ENCODE measurements around the gene ZNF716.
"Not testable (repeated sequence)": the region's sequence is repeated elsewhere in the genome, so short reads cannot be mapped to it uniquely, and the experiment has no call there.

The ZNF716 gene

GRCh38 chr7:57425239-57425944 is 24.6 kb upstream of the ZNF716 start:
- no peak overlapping the region for H3K4me3 ChIP-seq (ENCODE audit: low read depth in 1 of 2, low read length in 2 of 2)
- H3K9me3 ChIP-seq (ENCODE audit: control insufficient read depth in 1 of 2, low read length in 2 of 2) = peaks cover 7 to 13% of the 10 kb centered on the region in 2 donors
- no peak overlapping the region for H3K9ac ChIP-seq (ENCODE audit: low read depth in 1 of 2, low read length in 2 of 2)
- no peaks in the 10 kb centered on the region for H3K4me1 ChIP-seq (ENCODE audit: control insufficient read depth in 1 of 2, insufficient read depth in 2 of 2, low read length in 2 of 2)
- H3K27me3 ChIP-seq (ENCODE audit: control insufficient read depth in 1 of 2, insufficient read depth in 2 of 2, low read length in 2 of 2) = no peaks in the 10 kb centered on the region
- no peak overlapping the region for H3K27ac ChIP-seq (ENCODE audit: low read depth, low read length)
- H3K36me3 ChIP-seq (ENCODE audit: control insufficient read depth in 1 of 2, insufficient read depth in 2 of 2, low read length in 2 of 2) = no peaks in the 10 kb centered on the region

GRCh38 chr7:57425969-57426628 is 23.9 kb upstream of the ZNF716 start:
- Histone ChIP-seq H3K36me3 (ENCODE audit: control insufficient read depth in 1 of 2, insufficient read depth in 2 of 2, low read length in 2 of 2) (no peaks in the 10 kb centered on the region), H3K27me3 (ENCODE audit: control insufficient read depth in 1 of 2, insufficient read depth in 2 of 2, low read length in 2 of 2) (no peaks in the 10 kb centered on the region), H3K9me3 (ENCODE audit: control insufficient read depth in 1 of 2, low read length in 2 of 2) (peaks cover 7 to 18% of the 10 kb centered on the region in 2 donors), H3K4me3 (ENCODE audit: low read depth in 1 of 2, low read length in 2 of 2) (no peak overlapping the region), H3K9ac (ENCODE audit: low read depth in 1 of 2, low read length in 2 of 2) (no peak overlapping the region), H3K27ac (ENCODE audit: low read depth, low read length) (no peak overlapping the region), H3K4me1 (ENCODE audit: control insufficient read depth in 1 of 2, insufficient read depth in 2 of 2, low read length in 2 of 2) (no peaks in the 10 kb centered on the region)

- H3K9ac ChIP-seq (ENCODE audit: low read depth in 1 of 2, low read length in 2 of 2) = no peak overlapping the region
- no peaks in the 10 kb centered on the region for H3K4me1 ChIP-seq (ENCODE audit: control insufficient read depth in 1 of 2, insufficient read depth in 2 of 2, low read length in 2 of 2)
- H3K36me3 ChIP-seq (ENCODE audit: control insufficient read depth in 1 of 2, insufficient read depth in 2 of 2, low read length in 2 of 2) = no peaks in the 10 kb centered on the region
- H3K27ac ChIP-seq (ENCODE audit: low read depth, low read length) = no peak overlapping the region
- peaks cover 7 to 18% of the 10 kb centered on the region in 2 donors for H3K9me3 ChIP-seq (ENCODE audit: control insufficient read depth in 1 of 2, low read length in 2 of 2)
- no peak overlapping the region for H3K4me3 ChIP-seq (ENCODE audit: low read depth in 1 of 2, low read length in 2 of 2)
- H3K27me3 ChIP-seq (ENCODE audit: control insufficient read depth in 1 of 2, insufficient read depth in 2 of 2, low read length in 2 of 2) = no peaks in the 10 kb centered on the region
Measured at GRCh38 chr7:57426629-57427003, 23.4 kb upstream of the ZNF716 start.

GRCh38 chr7:57427146-57427545 is 22.8 kb upstream of the ZNF716 start:
- Histone ChIP-seq H3K4me1 (ENCODE audit: control insufficient read depth in 1 of 2, insufficient read depth in 2 of 2, low read length in 2 of 2) (no peaks in the 10 kb centered on the region), H3K36me3 (ENCODE audit: control insufficient read depth in 1 of 2, insufficient read depth in 2 of 2, low read length in 2 of 2) (no peaks in the 10 kb centered on the region), H3K27ac (ENCODE audit: low read depth, low read length) (no peak overlapping the region), H3K9me3 (ENCODE audit: control insufficient read depth in 1 of 2, low read length in 2 of 2) (peaks cover 7 to 18% of the 10 kb centered on the region in 2 donors), H3K27me3 (ENCODE audit: control insufficient read depth in 1 of 2, insufficient read depth in 2 of 2, low read length in 2 of 2) (no peaks in the 10 kb centered on the region), H3K9ac (ENCODE audit: low read depth in 1 of 2, low read length in 2 of 2) (no peak overlapping the region), H3K4me3 (ENCODE audit: low read depth in 1 of 2, low read length in 2 of 2) (no peak overlapping the region)

- H3K27ac ChIP-seq (ENCODE audit: low read depth, low read length) = no peak overlapping the region
Measured at GRCh38 chr7:57427594-57427993, 22.4 kb upstream of the ZNF716 start.

GRCh38 chr7:57432583-57432982 is 17.4 kb upstream of the ZNF716 start:
- H3K27me3 ChIP-seq (ENCODE audit: control insufficient read depth in 1 of 2, insufficient read depth in 2 of 2, low read length in 2 of 2) = no peaks in the 10 kb centered on the region

More at GRCh38 chr7:57427594-57427993, 22.4 kb upstream of the ZNF716 start:
- Histone ChIP-seq H3K4me3 (ENCODE audit: low read depth in 1 of 2, low read length in 2 of 2) (no peak overlapping the region), H3K4me1 (ENCODE audit: control insufficient read depth in 1 of 2, insufficient read depth in 2 of 2, low read length in 2 of 2) (no peaks in the 10 kb centered on the region), H3K9ac (ENCODE audit: low read depth in 1 of 2, low read length in 2 of 2) (no peak overlapping the region), H3K36me3 (ENCODE audit: control insufficient read depth in 1 of 2, insufficient read depth in 2 of 2, low read length in 2 of 2) (no peaks in the 10 kb centered on the region), H3K9me3 (ENCODE audit: control insufficient read depth in 1 of 2, low read length in 2 of 2) (peaks cover 9 to 18% of the 10 kb centered on the region in 2 donors), H3K27me3 (ENCODE audit: control insufficient read depth in 1 of 2, insufficient read depth in 2 of 2, low read length in 2 of 2) (no peaks in the 10 kb centered on the region)

GRCh38 chr7:57437581-57437980 is 12.4 kb upstream of the ZNF716 start:
- H3K36me3 ChIP-seq (ENCODE audit: control insufficient read depth in 1 of 2, insufficient read depth in 2 of 2, low read length in 2 of 2) = no peaks in the 10 kb centered on the region
- no peak overlapping the region for H3K4me3 ChIP-seq (ENCODE audit: low read depth in 1 of 2, low read length in 2 of 2)
- H3K4me1 ChIP-seq (ENCODE audit: control insufficient read depth in 1 of 2, insufficient read depth in 2 of 2, low read length in 2 of 2) = no peaks in the 10 kb centered on the region
- H3K9ac ChIP-seq (ENCODE audit: low read depth in 1 of 2, low read length in 2 of 2) = no peak overlapping the region
- peaks cover 8 to 16% of the 10 kb centered on the region in 2 donors for H3K9me3 ChIP-seq (ENCODE audit: control insufficient read depth in 1 of 2, low read length in 2 of 2)
- H3K27me3 ChIP-seq (ENCODE audit: control insufficient read depth in 1 of 2, insufficient read depth in 2 of 2, low read length in 2 of 2) = no peaks in the 10 kb centered on the region
- no peak overlapping the region for H3K27ac ChIP-seq (ENCODE audit: low read depth, low read length)

More at GRCh38 chr7:57432583-57432982, 17.4 kb upstream of the ZNF716 start:
- Histone ChIP-seq H3K9me3 (ENCODE audit: control insufficient read depth in 1 of 2, low read length in 2 of 2) (peaks cover 9 to 10% of the 10 kb centered on the region in 2 donors), H3K27ac (ENCODE audit: low read depth, low read length) (no peak overlapping the region), H3K4me3 (ENCODE audit: low read depth in 1 of 2, low read length in 2 of 2) (no peak overlapping the region), H3K9ac (ENCODE audit: low read depth in 1 of 2, low read length in 2 of 2) (no peak overlapping the region), H3K4me1 (ENCODE audit: control insufficient read depth in 1 of 2, insufficient read depth in 2 of 2, low read length in 2 of 2) (no peaks in the 10 kb centered on the region), H3K36me3 (ENCODE audit: control insufficient read depth in 1 of 2, insufficient read depth in 2 of 2, low read length in 2 of 2) (no peaks in the 10 kb centered on the region)

GRCh38 chr7:57438244-57438643 is 11.7 kb upstream of the ZNF716 start:
- no peaks in the 10 kb centered on the region for H3K36me3 ChIP-seq (ENCODE audit: control insufficient read depth in 1 of 2, insufficient read depth in 2 of 2, low read length in 2 of 2)
- no peaks in the 10 kb centered on the region for H3K27me3 ChIP-seq (ENCODE audit: control insufficient read depth in 1 of 2, insufficient read depth in 2 of 2, low read length in 2 of 2)
- no peak overlapping the region for H3K4me3 ChIP-seq (ENCODE audit: low read depth in 1 of 2, low read length in 2 of 2)
- H3K9me3 ChIP-seq (ENCODE audit: control insufficient read depth in 1 of 2, low read length in 2 of 2) = peaks cover 1 to 17% of the 10 kb centered on the region in 2 donors
- H3K27ac ChIP-seq (ENCODE audit: low read depth, low read length) = no peak overlapping the region
- no peaks in the 10 kb centered on the region for H3K4me1 ChIP-seq (ENCODE audit: control insufficient read depth in 1 of 2, insufficient read depth in 2 of 2, low read length in 2 of 2)
- H3K9ac ChIP-seq (ENCODE audit: low read depth in 1 of 2, low read length in 2 of 2) = no peak overlapping the region

GRCh38 chr7:57443567-57443966 is 6.4 kb upstream of the ZNF716 start:
- Histone ChIP-seq H3K9me3 (ENCODE audit: control insufficient read depth in 1 of 2, low read length in 2 of 2) (peaks cover 8 to 9% of the 10 kb centered on the region in 2 donors), H3K27me3 (ENCODE audit: control insufficient read depth in 1 of 2, insufficient read depth in 2 of 2, low read length in 2 of 2) (no peaks in the 10 kb centered on the region)

GRCh38 chr7:57469186-57469828 is 19.3 kb downstream of the ZNF716 start:
- not testable (repeated sequence) for H3K9ac ChIP-seq (ENCODE audit: low read depth in 1 of 2, low read length in 2 of 2)
- peaks cover 43 to 49% of the 10 kb centered on the region in 2 donors for H3K9me3 ChIP-seq (ENCODE audit: control insufficient read depth in 1 of 2, low read length in 2 of 2)

More at GRCh38 chr7:57443567-57443966, 6.4 kb upstream of the ZNF716 start:
- H3K4me1 ChIP-seq (ENCODE audit: control insufficient read depth in 1 of 2, insufficient read depth in 2 of 2, low read length in 2 of 2) = no peaks in the 10 kb centered on the region
- H3K4me3 ChIP-seq (ENCODE audit: low read depth in 1 of 2, low read length in 2 of 2) = no peak overlapping the region
- no peak overlapping the region for H3K9ac ChIP-seq (ENCODE audit: low read depth in 1 of 2, low read length in 2 of 2)
- H3K36me3 ChIP-seq (ENCODE audit: control insufficient read depth in 1 of 2, insufficient read depth in 2 of 2, low read length in 2 of 2) = no peaks in the 10 kb centered on the region
- H3K27ac ChIP-seq (ENCODE audit: low read depth, low read length) = no peak overlapping the region

More at GRCh38 chr7:57469186-57469828, 19.3 kb downstream of the ZNF716 start:
- not testable (repeated sequence) for H3K4me1 ChIP-seq (ENCODE audit: control insufficient read depth in 1 of 2, insufficient read depth in 2 of 2, low read length in 2 of 2); H3K4me3 ChIP-seq (ENCODE audit: low read depth in 1 of 2, low read length in 2 of 2); H3K27me3 ChIP-seq (ENCODE audit: control insufficient read depth in 1 of 2, insufficient read depth in 2 of 2, low read length in 2 of 2); H3K27ac ChIP-seq (ENCODE audit: low read depth, low read length); H3K36me3 ChIP-seq (ENCODE audit: control insufficient read depth in 1 of 2, insufficient read depth in 2 of 2, low read length in 2 of 2)
